Right lobe of liver (tissue), 4 donors: ENCODE measurements around the gene ADAMTS14.
"Not testable (repeated sequence)": the region's sequence is repeated elsewhere in the genome, so short reads cannot be mapped to it uniquely, and the experiment has no call there.

ENCODE experiments used
- POLR2A ChIP-seq: fragments of 450-650 bp; IDR thresholded peaks from one replicate; pipeline ENCODE4 v1.6.1; 2017; ENCODE audit warnings: antibody characterized with exemption, mild to moderate bottlenecking
- TF ChIP-seq, protein P1 (sequence below), 4 donors: fragments of 200-600 bp in 3 of 4; fragments of 450-650 bp in 1 of 4; IDR thresholded peaks; one replicate each; pipeline versions ENCODE4 v1.5.1 to v1.8.0; 2016 to 2022; ENCODE audit warnings: antibody characterized with exemption in 4 of 4, mild to moderate bottlenecking in 2 of 4
- donor health status: DM: no; HTN: no; CAD: no.
- donor health status: DM: no; HTN: no; CAD: no.
- donor health status: DM: no; HTN: yes; CAD: no.

- TF ChIP-seq, protein P1, sequence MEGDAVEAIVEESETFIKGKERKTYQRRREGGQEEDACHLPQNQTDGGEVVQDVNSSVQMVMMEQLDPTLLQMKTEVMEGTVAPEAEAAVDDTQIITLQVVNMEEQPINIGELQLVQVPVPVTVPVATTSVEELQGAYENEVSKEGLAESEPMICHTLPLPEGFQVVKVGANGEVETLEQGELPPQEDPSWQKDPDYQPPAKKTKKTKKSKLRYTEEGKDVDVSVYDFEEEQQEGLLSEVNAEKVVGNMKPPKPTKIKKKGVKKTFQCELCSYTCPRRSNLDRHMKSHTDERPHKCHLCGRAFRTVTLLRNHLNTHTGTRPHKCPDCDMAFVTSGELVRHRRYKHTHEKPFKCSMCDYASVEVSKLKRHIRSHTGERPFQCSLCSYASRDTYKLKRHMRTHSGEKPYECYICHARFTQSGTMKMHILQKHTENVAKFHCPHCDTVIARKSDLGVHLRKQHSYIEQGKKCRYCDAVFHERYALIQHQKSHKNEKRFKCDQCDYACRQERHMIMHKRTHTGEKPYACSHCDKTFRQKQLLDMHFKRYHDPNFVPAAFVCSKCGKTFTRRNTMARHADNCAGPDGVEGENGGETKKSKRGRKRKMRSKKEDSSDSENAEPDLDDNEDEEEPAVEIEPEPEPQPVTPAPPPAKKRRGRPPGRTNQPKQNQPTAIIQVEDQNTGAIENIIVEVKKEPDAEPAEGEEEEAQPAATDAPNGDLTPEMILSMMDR (IDR thresholded peaks at IDR 0.05) = not testable (repeated sequence)
- not testable (repeated sequence) for TF ChIP-seq POLR2A
Observed at GRCh38 chr10:70643272-70643671, 29.0 kb upstream of the ADAMTS14 start.
